GM12878 (cell line): Measurements from ENCODE around the gene DAD1. TPM values are rescaled to one million over a fixed set of nuclear protein-coding genes. Genes with fewer than 3 reads are reported as not detected.
A peak's percentile ranks its signal among the peaks of the same experiment; 100 is the strongest.

Experiments used
- ATAC-seq: fragments of 200-7000 bp; cut with Tn5 transposase; 3 replicates; pipeline ENCODE4 v1.9.1; 2020; ENCODE audit warnings: mild to moderate bottlenecking, moderate library complexity
- BruUV-seq: library from RNA; stranded (reverse); fragments of 400-500 nt; replicated peaks from 2 replicates; lab custom pipeline; 2021; lab: Mats Ljungman, UMichigan
- CTCF ChIA-PET: fragments of 300-600 bp; sonication (Branson Sonifier 250); formaldehyde crosslinking; extraction: SDS; loops from one replicate; lab custom pipeline; 2021; ENCODE audit warnings: inconsistent platforms; lab: Yijun Ruan, JAX
- POLR2A ChIA-PET: fragments of 350-600 bp; formaldehyde crosslinking; extraction: SDS; loops from one replicate; lab custom pipeline; 2021; ENCODE audit warnings: inconsistent platforms; lab: Charles Lee
- RAD21 ChIA-PET: fragments of 300-600 bp; sonication (Branson Sonifier 250); formaldehyde crosslinking; loops from one replicate; lab custom pipeline; 2023; ENCODE audit warnings: antibody characterized with exemption; ENCODE audit not compliant: unreplicated experiment; lab: Charles Lee
- SMC1A ChIA-PET: fragments of 300-600 bp; sonication (Branson Sonifier 250); formaldehyde crosslinking; loops from one replicate; lab custom pipeline; 2023; ENCODE audit not compliant: unreplicated experiment, uncharacterized antibody; lab: Charles Lee
- DNase-seq: peaks from one replicate; pipeline ENCODE4 v3.0.0-alpha.2; 2011; ENCODE audit warnings: low read depth, low spot score
- FAIRE-seq: peaks from 3 replicates; lab custom pipeline; 2011; peaks lifted over from hg19 to GRCh38; lab: Jason Lieb, UNC
- H2AFZ ChIP-seq: 2 replicates; pipeline ENCODE4 v1.6.0; 2011; ENCODE audit warnings: low read depth, low read length, control low read depth; ENCODE audit not compliant: control insufficient read depth
- H3K27ac ChIP-seq: 2 replicates; pipeline ENCODE4 v1.5.1; 2011; ENCODE audit warnings: control low read depth; ENCODE audit not compliant: control insufficient read depth, insufficient read depth
- H3K27me3 ChIP-seq, 2 experiments: replicated peaks in 1 of 2; 2 replicates each; pipeline versions ENCODE4 v1.6.0 to v1.6.1; 2011; ENCODE audit warnings: low read length in 1 of 2; ENCODE audit not compliant: control insufficient read depth in 2 of 2, insufficient read depth in 2 of 2
- H3K36me3 ChIP-seq, 2 experiments: 2 replicates each; pipeline ENCODE4 v1.5.1; 2011; ENCODE audit warnings: low read length in 1 of 2; ENCODE audit not compliant: control insufficient read depth in 2 of 2, insufficient read depth in 2 of 2
- H3K4me1 ChIP-seq: 2 replicates; pipeline ENCODE4 v1.6.1; 2011; ENCODE audit warnings: mild to moderate bottlenecking, low read length, moderate library complexity, mixed read lengths; ENCODE audit not compliant: control insufficient read depth, insufficient read depth
- H3K4me2 ChIP-seq: 2 replicates; pipeline ENCODE4 v1.6.0; 2011; ENCODE audit warnings: control low read depth; ENCODE audit not compliant: control insufficient read depth, insufficient read depth
- H3K4me3 ChIP-seq: fragments of 200-600 bp; sonication (generic); 2 replicates; pipeline ENCODE4 v1.5.1; 2016
- H3K79me2 ChIP-seq: 2 replicates; pipeline ENCODE4 v1.6.0; 2011; ENCODE audit warnings: low read length; ENCODE audit not compliant: control insufficient read depth, insufficient read depth
- H3K9ac ChIP-seq: 2 replicates; pipeline ENCODE4 v1.8.0; 2011; ENCODE audit warnings: low read length, control low read depth, mixed read lengths; ENCODE audit not compliant: control insufficient read depth, insufficient read depth
- H3K9me3 ChIP-seq: replicated peaks from 3 replicates; pipeline ENCODE4 v1.5.1; 2011; ENCODE audit warnings: mild to moderate bottlenecking, low read length; ENCODE audit not compliant: control insufficient read depth, insufficient read depth
- H4K20me1 ChIP-seq: 2 replicates; pipeline ENCODE4 v1.6.0; 2011; ENCODE audit not compliant: control insufficient read depth, insufficient read depth
- HDAC2 ChIP-seq: fragments of 200-600 bp; sonication (generic); IDR thresholded peaks from 2 replicates; pipeline ENCODE4 v1.6.1; 2017
- IKZF1 ChIP-seq: fragments of 450-650 bp; conservative IDR thresholded peaks from 2 replicates; pipeline ENCODE4 v1.6.1; 2017; ENCODE audit warnings: antibody characterized with exemption, mild to moderate bottlenecking
- KLF5 ChIP-seq: fragments of 450-650 bp; IDR thresholded peaks from 2 replicates; pipeline ENCODE4 v1.6.1; 2014; ENCODE audit warnings: mild to moderate bottlenecking; ENCODE audit not compliant: partially characterized antibody
- MEF2A ChIP-seq: IDR thresholded peaks from 2 replicates; pipeline ENCODE4 v1.6.1; 2011; ENCODE audit warnings: low read depth, mild to moderate bottlenecking, low read length, moderate library complexity; ENCODE audit not compliant: insufficient read depth
- MEF2B ChIP-seq: fragments of 450-650 bp; IDR thresholded peaks from 2 replicates; pipeline ENCODE4 v1.6.1; 2018; ENCODE audit warnings: mild to moderate bottlenecking, moderate library complexity; ENCODE audit not compliant: partially characterized antibody, poor library complexity, severe bottlenecking
- MXI1 ChIP-seq: fragments of 150-350 bp; IDR thresholded peaks from 2 replicates; pipeline ENCODE4 v1.6.1; 2011; ENCODE audit warnings: low read depth, mild to moderate bottlenecking, inconsistent platforms, low read length, improper control_type of control experiment
- NFXL1 ChIP-seq: fragments of 450-650 bp; IDR thresholded peaks from 2 replicates; pipeline ENCODE4 v1.6.1; 2017; ENCODE audit warnings: antibody characterized with exemption, mild to moderate bottlenecking, borderline replicate concordance
- SPI1 ChIP-seq: IDR thresholded peaks from 2 replicates; pipeline ENCODE4 v1.6.1; 2011; ENCODE audit warnings: low read depth, mild to moderate bottlenecking, low read length, moderate library complexity, borderline replicate concordance; ENCODE audit not compliant: insufficient read depth
- SUPT20H ChIP-seq: IDR thresholded peaks from 2 replicates; pipeline ENCODE4 v1.6.1; 2011; ENCODE audit warnings: low read depth, mild to moderate bottlenecking, low read length, moderate library complexity, borderline replicate concordance; ENCODE audit not compliant: control insufficient read depth
- TAF1 ChIP-seq: IDR thresholded peaks from 2 replicates; pipeline ENCODE4 v1.6.1; 2011; ENCODE audit warnings: mild to moderate bottlenecking, low read depth, low read length, borderline replicate concordance
- TCF7 ChIP-seq: IDR thresholded peaks from 2 replicates; pipeline ENCODE4 v1.6.1; 2014; ENCODE audit warnings: antibody characterized with exemption, borderline replicate concordance
- YY1 ChIP-seq: IDR thresholded peaks from 2 replicates; pipeline ENCODE4 v1.6.1; 2011; ENCODE audit warnings: low read depth, mild to moderate bottlenecking, low read length
- ZBED1 ChIP-seq: IDR thresholded peaks from 2 replicates; pipeline ENCODE4 v1.6.1; 2016; ENCODE audit warnings: borderline replicate concordance
- WGBS: methylation state at CpG from one replicate; pipeline ENCODE4 v1.1.6; 2016; ENCODE audit warnings: low lambda C conversion rate; ENCODE audit not compliant: insufficient replicate concordance, insufficient coverage; ENCODE audit errors: missing lambda C conversion rate; 5-methylcytosine and 5-hydroxymethylcytosine counted together
- in situ Hi-C: fragments of 300-500 bp; cut with MboI; formaldehyde crosslinking; loops from 9 replicates; pipeline ENCODE4 v1.14.3; 2018; ENCODE audit warnings: mixed read lengths
- intact Hi-C: fragments of 100-400 bp; cut with micrococcal nuclease; formaldehyde crosslinking; loops from one replicate; pipeline ENCODE4 v1.14.2; 2022; ENCODE audit not compliant: unreplicated experiment
- polyA plus RNA-seq, 11 experiments: library from polyadenylated mRNA; depleted of rRNA in 4 of 11; unstranded in 6 of 11; stranded (reverse) in 5 of 11; fragments of >200 nt; fragmentation: Nextera tagmentation in 4 of 11; fragmentation: Illumina TruSeq in 1 of 11; extraction: Ambion mirVana in 4 of 11; extraction: Trizol in 1 of 11; gene quantifications; 1 replicate in 1 of 11; 2 replicates in 10 of 11; pipeline versions ENCODE4 v1.2.1 to v1.2.3, GENCODE V29; 2011 to 2016; ENCODE audit warnings: inconsistent platforms in 2 of 11, missing spikeins in 2 of 11, low read depth in 1 of 11
- total RNA-seq, 4 experiments: library from RNA; depleted of rRNA in 3 of 4; stranded (reverse); fragments of >200 nt in 3 of 4; fragmentation: Illumina TruSeq in 1 of 4; extraction: Trizol in 1 of 4; gene quantifications; 2 replicates each; pipeline versions ENCODE4 v1.2.1 to v1.2.3, GENCODE V29; 2013 to 2021
- TF ChIP-seq, protein P1 (sequence below): IDR thresholded peaks from 2 replicates; pipeline ENCODE4 v1.6.1; 2012; ENCODE audit warnings: low read depth, low read length, improper control_type of control experiment

DAD1 gene
- total and polyA plus RNA-seq, 10 of the 15 experiments (the other 5 are each of a cell fraction or from before 2014, with no cell fraction given) = 161 to 920 (median 319) TPM

DNA sequence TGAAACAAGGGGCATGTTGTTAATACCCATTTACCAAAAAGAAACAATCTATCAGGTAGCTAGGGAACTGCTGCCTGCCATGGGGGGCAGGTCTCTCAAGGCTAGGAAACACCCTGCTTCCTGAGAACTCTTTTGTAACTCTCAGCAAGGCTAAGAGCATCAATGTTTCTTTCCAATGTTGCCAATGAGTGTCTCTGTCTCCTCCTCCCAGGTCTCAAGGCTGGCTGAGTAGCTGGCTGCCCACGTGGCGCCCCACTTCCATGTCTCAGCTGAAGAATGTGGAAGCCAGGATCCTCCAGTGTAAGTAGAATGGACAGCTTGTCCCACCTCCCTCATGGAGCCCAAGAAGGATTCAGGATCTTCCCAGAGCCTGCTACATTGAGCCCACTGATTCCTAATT is 12.4 kb upstream of the DAD1 start:
- no peak for DNase-seq
- Histone ChIP-seq H3K79me2 (no peaks in the 10 kb centered on the region), H3K9me3 (no peaks in the 10 kb centered on the region), H2AFZ (no peak overlapping the region), H3K4me1 (peaks cover 19% of the 10 kb centered on the region), H3K4me2 (no peak overlapping the region), H3K27me3 (no peaks in the 10 kb centered on the region), H3K27ac (no peak overlapping the region), H3K36me3 (peaks cover 0 to 2% of the 10 kb centered on the region in 2 experiments; a peak in 2 of 4 replicates), H4K20me1 (no peaks in the 10 kb centered on the region)
- in situ Hi-C loops = no loop called here
- no peak for FAIRE-seq
- no peak for ATAC-seq
- 93% methylated on average over 2 of the region's 2 CpGs for WGBS
- ChIA-PET SMC1A (interaction anchor here (0.7 to 7.4 kb wide), 3 partner anchors 14 to 51 kb away, joined by 3 to 72 read pairs (median 23); partner anchors contain the start of gene DAD1), RAD21 (interaction anchor here (1.5 to 5.7 kb wide), 3 partner anchors 11 to 30 kb away, joined by 3 to 53 read pairs (median 49); partner anchors contain the start of gene DAD1), CTCF (interaction anchor here (1.2 to 5.5 kb wide), 6 partner anchors 9 to 252 kb away, joined by 3 to 58 read pairs (median 4); partner anchors contain the start of gene DAD1), POLR2A (interaction anchor here (2.2 to 6.0 kb wide), 2 partner anchors 14 to 31 kb away, joined by 7 to 91 read pairs; partner anchors contain the start of gene DAD1)
- intact Hi-C loops = no loop called here
- BruUV-seq = no TSS peak
- no peak for TF ChIP-seq ZBED1
- no peak for TF ChIP-seq TAF1
- TF ChIP-seq MEF2B = no peak
- TF ChIP-seq SPI1 = no peak
- TF ChIP-seq, all 136 proteins: peak for 0
- Histone ChIP-seq H3K9ac (no peak overlapping the region), H3K4me3 (no peak overlapping the region)

DNA sequence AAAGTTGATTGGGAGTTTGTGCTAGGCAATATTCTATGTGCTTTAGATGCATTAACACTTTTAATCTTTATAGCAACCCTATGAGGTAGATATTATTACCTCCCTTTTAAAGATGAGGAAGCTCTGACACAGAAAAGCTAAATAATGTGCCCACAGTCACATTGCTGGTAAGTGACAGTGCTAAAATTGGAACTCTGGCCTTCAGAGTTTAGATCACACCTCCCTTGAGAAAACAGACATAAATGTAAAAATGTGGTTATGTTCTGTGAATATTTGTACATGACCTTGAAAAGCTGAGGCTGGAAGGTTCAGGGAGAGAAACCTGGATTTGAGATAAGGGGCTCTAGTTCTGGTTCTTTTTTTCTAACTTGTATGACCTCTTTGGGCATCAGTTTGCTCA is 11.0 kb upstream of the DAD1 start:
- POLR2A ChIA-PET = interaction anchor here (0.6 to 6.0 kb wide), 5 partner anchors 13 to 1184 kb away, joined by 3 to 91 read pairs (median 5); partner anchors contain the start of genes DAD1 and OXA1L
- H3K79me2 ChIP-seq = no peaks in the 10 kb centered on the region
- TF ChIP-seq TCF7 (no peak), MEF2A (0 out of 2 replicates have a peak, but pooled peaks have one; percentile 30), SUPT20H (no peak), IKZF1 (no peak), MXI1 (peak; percentile 70; the same call in 1 of the 2 replicates), YY1 (no peak), HDAC2 (no peak), MEF2B (peak; percentile 56), KLF5 (no peak), NFXL1 (no peak)
- TF ChIP-seq, protein P1, sequence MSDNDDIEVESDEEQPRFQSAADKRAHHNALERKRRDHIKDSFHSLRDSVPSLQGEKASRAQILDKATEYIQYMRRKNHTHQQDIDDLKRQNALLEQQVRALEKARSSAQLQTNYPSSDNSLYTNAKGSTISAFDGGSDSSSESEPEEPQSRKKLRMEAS = 0 out of 2 replicates have a peak, but pooled peaks have one; percentile 29

More for the DNA sequence above, 11.0 kb upstream of the DAD1 start:
- DNase-seq (no peak), FAIRE-seq (no peak), ATAC-seq (no peak)
- Histone ChIP-seq H3K9me3 (no peaks in the 10 kb centered on the region), H3K4me3 (peak overlapping the region; percentile 94; the same call in 1 of the 2 replicates), H3K4me2 (peak overlapping the region; percentile 98; the same call in 1 of the 2 replicates), H2AFZ (no peak overlapping the region), H3K4me1 (peaks cover 19% of the 10 kb centered on the region), H3K36me3 (peaks cover 0 to 2% of the 10 kb centered on the region in 2 experiments; a peak in 2 of 4 replicates), H3K27me3 (no peaks in the 10 kb centered on the region), H4K20me1 (no peaks in the 10 kb centered on the region), H3K27ac (no peak overlapping the region), H3K9ac (no peak overlapping the region)
- CTCF ChIA-PET = interaction anchor here (0.6 to 5.5 kb wide), 12 partner anchors 12 to 271 kb away, joined by 3 to 58 read pairs (median 3); partner anchors contain the start of genes DAD1 and OXA1L
- RAD21 ChIA-PET = interaction anchor here (0.7 to 5.7 kb wide), 12 partner anchors 11 to 470 kb away, joined by 3 to 53 read pairs (median 4); partner anchors contain the start of genes DAD1 and OXA1L
- BruUV-seq = no TSS peak
- in situ Hi-C loops = no loop called here
- SMC1A ChIA-PET = interaction anchor here (0.6 to 7.4 kb wide), 12 partner anchors 13 to 407 kb away, joined by 3 to 72 read pairs (median 4); partner anchors contain the start of gene DAD1
- intact Hi-C loops = no loop called here
